Body of pancreas (tissue), 4 donors: ENCODE measurements around the gene ANKRD13C.
"Not testable (repeated sequence)": the region's sequence is repeated elsewhere in the genome, so short reads cannot be mapped to it uniquely, and the experiment has no call there.

Source experiments
- CTCF ChIP-seq, 7 experiments: fragments of 450-650 bp in 4 of 7; fragments of 200-600 bp in 3 of 7; sonication (generic) in 3 of 7; IDR thresholded peaks; one replicate each; pipeline ENCODE4 v1.5.1; 2016 to 2019; ENCODE audit warnings: antibody characterized with exemption in 7 of 7
- POLR2A ChIP-seq, 3 donors: fragments of 450-650 bp; IDR thresholded peaks; one replicate each; pipeline ENCODE4 v1.6.1; 2016; ENCODE audit warnings: antibody characterized with exemption in 3 of 3, mild to moderate bottlenecking in 2 of 3

DNA sequence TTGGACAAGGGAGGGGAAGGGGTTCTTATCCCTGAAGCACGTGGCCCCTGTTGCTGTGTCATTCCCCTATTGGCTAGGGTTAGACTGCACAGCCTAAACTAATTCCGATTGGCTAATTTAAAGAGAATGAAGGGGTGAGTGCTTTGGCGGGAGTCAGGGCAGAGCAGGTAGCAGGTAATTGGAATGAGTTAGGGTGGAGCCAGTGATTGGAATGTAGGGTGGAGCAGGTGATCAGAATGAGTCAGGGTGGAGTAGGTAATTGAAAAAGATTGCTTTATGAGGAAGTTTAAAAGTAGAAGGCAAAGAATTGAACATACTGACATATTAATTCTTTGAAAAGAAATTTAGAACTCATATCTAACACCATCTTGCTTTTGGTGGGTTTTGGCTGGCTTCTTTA, 12.5 kb upstream of the ANKRD13C start:
- not testable (repeated sequence) for TF ChIP-seq CTCF, POLR2A (IDR thresholded peaks at IDR 0.05)
